Peyer's patch (tissue), 4 donors: ENCODE results near the gene TFIP11. TPM values are rescaled to one million over a fixed set of nuclear protein-coding genes. Genes with fewer than 3 reads are reported as not detected.

Experiments
- DNase-seq, 3 donors: peaks; one replicate each; pipeline ENCODE4 v3.0.0-alpha.2; 2017 to 2019
- H3K27ac ChIP-seq, 4 donors: fragments of 200-600 bp; sonication (generic); one replicate each; pipeline ENCODE4 v1.5.1; 2016 to 2019
- H3K27me3 ChIP-seq, 2 donors: fragments of 200-600 bp; sonication (generic); one replicate each; pipeline ENCODE4 v1.5.1; 2019
- H3K36me3 ChIP-seq, 3 donors: fragments of 200-600 bp; sonication (generic); one replicate each; pipeline ENCODE4 v1.5.1; 2016 to 2019
- H3K4me1 ChIP-seq, 4 donors: fragments of 200-600 bp; sonication (generic); one replicate each; pipeline ENCODE4 v1.5.1; 2016 to 2019
- H3K4me3 ChIP-seq, 4 donors: fragments of 200-600 bp; sonication (generic); 1 replicate in 3 of 4; 2 replicates in 1 of 4; pipeline ENCODE4 v1.5.1; 2016 to 2019; ENCODE audit warnings: mild to moderate bottlenecking in 1 of 4
- H3K9me3 ChIP-seq, 4 donors: fragments of 200-600 bp; sonication (generic); one replicate each; pipeline ENCODE4 v1.5.1; 2016 to 2019; ENCODE audit warnings: mild to moderate bottlenecking in 1 of 4
- CTCF ChIP-seq, 6 experiments: fragments of 450-650 bp in 4 of 6; fragments of 200-600 bp in 2 of 6; sonication (generic) in 1 of 6; IDR thresholded peaks; one replicate each; pipeline ENCODE4 v1.5.1; 2017 to 2019; ENCODE audit warnings: antibody characterized with exemption in 6 of 6, mild to moderate bottlenecking in 3 of 6, moderate library complexity in 1 of 6
- POLR2A ChIP-seq, 2 donors: fragments of 450-650 bp; IDR thresholded peaks; one replicate each; pipeline ENCODE4 v1.5.1; 2017; ENCODE audit warnings: antibody characterized with exemption in 2 of 2, mild to moderate bottlenecking in 2 of 2, moderate library complexity in 2 of 2
- total RNA-seq, 4 donors: library from RNA; depleted of rRNA; stranded (reverse); fragments of >200 nt; gene quantifications; one replicate each; pipeline ENCODE4 v1.1.0, GENCODE V29; 2016

Gene TFIP11
- total RNA-seq, 4 donors from 2014 or later = 24.0 to 46.2 (median 30.8) TPM

GRCh38 chr22:26555478-26555877 lies 43.2 kb upstream of the TFIP11 start:
- no peak for DNase-seq
- no peak for TF ChIP-seq POLR2A (IDR thresholded peaks at IDR 0.05)
- TF ChIP-seq CTCF (IDR thresholded peaks at IDR 0.05) = no peak
- Histone ChIP-seq H3K9me3 (no peaks in the 10 kb centered on the region), H3K4me3 (no peak overlapping the region), H3K4me1 (no peaks in the 10 kb centered on the region), H3K36me3 (no peaks in the 10 kb centered on the region), H3K27ac (no peak overlapping the region), H3K27me3 (no peaks in the 10 kb centered on the region)

GRCh38 chr22:26554956-26555355 lies 42.7 kb upstream of the TFIP11 start:
- no peaks in the 10 kb centered on the region for H3K4me1 ChIP-seq
- no peak for TF ChIP-seq CTCF (IDR thresholded peaks at IDR 0.05)
- TF ChIP-seq POLR2A (IDR thresholded peaks at IDR 0.05) = no peak
- H3K27ac ChIP-seq = no peak overlapping the region

GRCh38 chr22:26553056-26553752 lies 40.9 kb upstream of the TFIP11 start:
- H3K27me3 ChIP-seq = no peaks in the 10 kb centered on the region
- H3K27ac ChIP-seq = no peak overlapping the region

More at GRCh38 chr22:26554956-26555355, 42.7 kb upstream of the TFIP11 start:
- DNase-seq = no peak
- no peak overlapping the region for H3K4me3 ChIP-seq
- H3K36me3 ChIP-seq = no peaks in the 10 kb centered on the region
- H3K27me3 ChIP-seq = no peaks in the 10 kb centered on the region
- no peaks in the 10 kb centered on the region for H3K9me3 ChIP-seq

GRCh38 chr22:26552466-26552865 lies 40.2 kb upstream of the TFIP11 start:
- Histone ChIP-seq H3K27me3 (no peaks in the 10 kb centered on the region), H3K27ac (no peak overlapping the region), H3K36me3 (no peaks in the 10 kb centered on the region), H3K4me3 (no peak overlapping the region), H3K9me3 (no peaks in the 10 kb centered on the region), H3K4me1 (no peaks in the 10 kb centered on the region)
- DNase-seq = no peak
- TF ChIP-seq POLR2A (IDR thresholded peaks at IDR 0.05) (no peak), CTCF (IDR thresholded peaks at IDR 0.05) (no peak)

More at GRCh38 chr22:26553056-26553752, 40.9 kb upstream of the TFIP11 start:
- TF ChIP-seq POLR2A (IDR thresholded peaks at IDR 0.05) = no peak
- TF ChIP-seq CTCF (IDR thresholded peaks at IDR 0.05) = no peak
- Histone ChIP-seq H3K4me3 (no peak overlapping the region), H3K4me1 (no peaks in the 10 kb centered on the region), H3K36me3 (no peaks in the 10 kb centered on the region), H3K9me3 (no peaks in the 10 kb centered on the region)
- no peak for DNase-seq

GRCh38 chr22:26551568-26551967 lies 39.3 kb upstream of the TFIP11 start:
- TF ChIP-seq POLR2A (IDR thresholded peaks at IDR 0.05) (no peak), CTCF (IDR thresholded peaks at IDR 0.05) (no peak)

More at GRCh38 chr22:26551568-26551967, 39.3 kb upstream of the TFIP11 start:
- H3K4me3 ChIP-seq = no peak overlapping the region
- no peaks in the 10 kb centered on the region for H3K36me3 ChIP-seq
- no peak overlapping the region for H3K27ac ChIP-seq
- no peak for DNase-seq
- H3K4me1 ChIP-seq = no peaks in the 10 kb centered on the region
- no peaks in the 10 kb centered on the region for H3K9me3 ChIP-seq
- no peaks in the 10 kb centered on the region for H3K27me3 ChIP-seq
